SK-N-DZ (cell line): Measurements from ENCODE around the gene ATG9B.
A peak's percentile ranks its signal among the peaks of the same experiment; 100 is the strongest.
"Not testable (repeated sequence)": the region's sequence is repeated elsewhere in the genome, so short reads cannot be mapped to it uniquely, and the experiment has no call there.

Experiments used
- DNase-seq: peaks from one replicate; pipeline ENCODE4 v3.0.0-alpha.2; 2015; ENCODE audit warnings: low spot score

Gene ATG9B

GRCh38 chr7:151017953-151018420 is 6.3 kb downstream of the ATG9B start:
- peak; percentile 81 for DNase-seq

- DNase-seq: no peak
Observed at GRCh38 chr7:151017370-151017952, 6.8 kb downstream of the ATG9B start.

GRCh38 chr7:151016942-151017341 is 7.4 kb downstream of the ATG9B start:
- no peak for DNase-seq

- DNase-seq: no peak
Observed at GRCh38 chr7:151016505-151016904, 7.8 kb downstream of the ATG9B start.

- DNase-seq: no peak
Observed at GRCh38 chr7:151015967-151016366, 8.3 kb downstream of the ATG9B start.

- DNase-seq: no peak
Observed at GRCh38 chr7:151014950-151015349, 9.3 kb downstream of the ATG9B start.

GRCh38 chr7:151013733-151014497 is 10.4 kb downstream of the ATG9B start:
- peak; percentile 95 for DNase-seq

GRCh38 chr7:151013356-151013732 is 10.9 kb downstream of the ATG9B start:
- no peak for DNase-seq

- peak; percentile 78 for DNase-seq
Observed at GRCh38 chr7:151012911-151013347, 11.4 kb downstream of the ATG9B start.

GRCh38 chr7:151012031-151012692 is 12.1 kb downstream of the ATG9B start:
- no peak for DNase-seq

- DNase-seq: not testable (repeated sequence)
Observed at GRCh38 chr7:151011616-151012015, 12.7 kb downstream of the ATG9B start.

- no peak for DNase-seq
Observed at GRCh38 chr7:151011097-151011409, 13.2 kb downstream of the ATG9B start.

GRCh38 chr7:151010307-151011096 is 13.8 kb downstream of the ATG9B start:
- peak; percentile 78 for DNase-seq

- DNase-seq: no peak
Observed at GRCh38 chr7:151010037-151010306, 14.3 kb downstream of the ATG9B start.

GRCh38 chr7:151009327-151010036 is 14.8 kb downstream of the ATG9B start:
- no peak for DNase-seq

GRCh38 chr7:151008511-151009323 is 15.6 kb downstream of the ATG9B start:
- no peak for DNase-seq

GRCh38 chr7:151008143-151008510 is 16.2 kb downstream of the ATG9B start:
- DNase-seq: no peak

- no peak for DNase-seq
Observed at GRCh38 chr7:151007469-151007898, 16.8 kb downstream of the ATG9B start.

- DNase-seq: no peak
Observed at GRCh38 chr7:151006590-151007300, 17.5 kb downstream of the ATG9B start.

- no peak for DNase-seq
Observed at GRCh38 chr7:151005566-151005965, 18.7 kb downstream of the ATG9B start.
